A673 (cell line): Measurements from ENCODE around the gene TTC34.

ENCODE experiments used
- EZH2 ChIP-seq: fragments of 200-600 bp; sonication (generic); IDR thresholded peaks from 2 replicates; pipeline ENCODE4 v1.6.1; 2017; ENCODE audit warnings: borderline replicate concordance, low read depth, mild to moderate bottlenecking, mixed read lengths, antibody characterized with exemption, low read length; ENCODE audit not compliant: poor library complexity, severe bottlenecking
- TF ChIP-seq, protein P1 (sequence below): fragments of 300-800, 200-600 bp; sonication (generic); conservative IDR thresholded peaks from 2 replicates; pipeline ENCODE4 v1.5.1; 2017; ENCODE audit warnings: low read depth, mild to moderate bottlenecking, antibody characterized with exemption, low read length, moderate library complexity, mixed read lengths

DNA sequence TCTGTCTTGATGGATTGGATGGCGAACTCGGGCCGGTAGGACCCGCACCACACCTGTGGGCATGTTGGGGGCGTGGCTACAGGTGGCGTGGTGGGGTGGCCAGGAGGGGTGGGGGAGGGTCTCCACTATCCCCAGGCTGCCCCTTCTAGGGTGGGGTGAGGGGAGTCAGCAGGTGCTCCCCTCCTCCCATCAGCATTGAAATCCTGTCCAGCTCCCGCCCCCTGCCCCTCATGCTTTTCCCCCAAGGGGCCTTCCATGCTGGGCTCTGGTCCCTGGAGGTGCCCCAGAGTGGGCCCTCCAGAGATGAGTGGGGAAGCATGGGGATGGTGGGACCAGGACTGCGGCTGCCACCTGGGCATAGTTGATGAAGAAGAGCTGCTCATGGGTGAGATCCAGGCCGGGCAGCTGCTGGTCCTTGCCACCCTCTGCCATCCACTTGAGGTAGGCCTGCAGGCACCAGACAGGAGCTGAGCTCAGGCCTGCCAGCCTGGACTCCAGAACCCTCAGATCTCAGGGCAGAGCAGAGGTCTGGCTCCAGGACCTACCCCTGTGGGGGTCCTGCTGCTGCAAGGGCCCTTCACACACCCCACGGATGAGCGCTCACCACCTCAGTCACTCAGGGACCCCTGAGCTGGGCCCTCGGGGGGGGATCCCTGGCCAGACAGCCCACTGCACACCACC, 209.8 kb downstream of the TTC34 start:
- TF ChIP-seq, protein P1, sequence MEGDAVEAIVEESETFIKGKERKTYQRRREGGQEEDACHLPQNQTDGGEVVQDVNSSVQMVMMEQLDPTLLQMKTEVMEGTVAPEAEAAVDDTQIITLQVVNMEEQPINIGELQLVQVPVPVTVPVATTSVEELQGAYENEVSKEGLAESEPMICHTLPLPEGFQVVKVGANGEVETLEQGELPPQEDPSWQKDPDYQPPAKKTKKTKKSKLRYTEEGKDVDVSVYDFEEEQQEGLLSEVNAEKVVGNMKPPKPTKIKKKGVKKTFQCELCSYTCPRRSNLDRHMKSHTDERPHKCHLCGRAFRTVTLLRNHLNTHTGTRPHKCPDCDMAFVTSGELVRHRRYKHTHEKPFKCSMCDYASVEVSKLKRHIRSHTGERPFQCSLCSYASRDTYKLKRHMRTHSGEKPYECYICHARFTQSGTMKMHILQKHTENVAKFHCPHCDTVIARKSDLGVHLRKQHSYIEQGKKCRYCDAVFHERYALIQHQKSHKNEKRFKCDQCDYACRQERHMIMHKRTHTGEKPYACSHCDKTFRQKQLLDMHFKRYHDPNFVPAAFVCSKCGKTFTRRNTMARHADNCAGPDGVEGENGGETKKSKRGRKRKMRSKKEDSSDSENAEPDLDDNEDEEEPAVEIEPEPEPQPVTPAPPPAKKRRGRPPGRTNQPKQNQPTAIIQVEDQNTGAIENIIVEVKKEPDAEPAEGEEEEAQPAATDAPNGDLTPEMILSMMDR, result no peak
- TF ChIP-seq EZH2, result no peak
